ENCODE results near the gene PP2D1.
"Not testable (repeated sequence)": the region's sequence is repeated elsewhere in the genome, so short reads cannot be mapped to it uniquely, and the experiment has no call there.

PP2D1 gene

GRCh38 chr3:20039765-20040547 is 27.9 kb upstream of the PP2D1 start, which contains the start of gene KAT2B:
KAT2B (plus strand) TSS chr3:20040446; CDS start chr3:20040478, 32 bp downstream.
- peak; percentile 80 to 83 for DNase-seq

GRCh38 chr3:20039466-20039764 is 27.4 kb upstream of the PP2D1 start:
- no peak for DNase-seq

- no peak for DNase-seq
These were observed 26.8 kb upstream of the PP2D1 start for GRCh38 chr3:20038699-20039465.

- DNase-seq = no peak
These were observed 25.4 kb upstream of the PP2D1 start for GRCh38 chr3:20037255-20037996.

GRCh38 chr3:20035019-20035418 is 23.0 kb upstream of the PP2D1 start:
- DNase-seq = no peak

GRCh38 chr3:20031939-20032338 is 19.9 kb upstream of the PP2D1 start:
- not testable (repeated sequence) for DNase-seq

GRCh38 chr3:20028905-20029331 is 16.9 kb upstream of the PP2D1 start:
- DNase-seq = no peak

- no peak for DNase-seq
These were observed 15.1 kb upstream of the PP2D1 start for GRCh38 chr3:20027136-20027535.

GRCh38 chr3:20023623-20024405 is 11.8 kb upstream of the PP2D1 start:
- DNase-seq = no peak

GRCh38 chr3:20022954-20023622 is 11.0 kb upstream of the PP2D1 start:
- no peak for DNase-seq

GRCh38 chr3:20016076-20016475 is 4.0 kb upstream of the PP2D1 start:
- not testable (repeated sequence) for DNase-seq

- no peak for DNase-seq
These were observed 3.5 kb upstream of the PP2D1 start for GRCh38 chr3:20015525-20015924.

GRCh38 chr3:20013396-20013795 is 1.3 kb upstream of the PP2D1 start:
- no peak for DNase-seq

GRCh38 chr3:20008646-20009045 is 3.4 kb downstream of the PP2D1 start:
- DNase-seq = no peak

- DNase-seq = no peak
These were observed 4.1 kb downstream of the PP2D1 start for GRCh38 chr3:20007960-20008359.

GRCh38 chr3:20001932-20002331 is 10.1 kb downstream of the PP2D1 start:
- no peak for DNase-seq

GRCh38 chr3:19997502-19997901 is 14.6 kb downstream of the PP2D1 start:
- no peak for DNase-seq

- no peak for DNase-seq
These were observed 17.3 kb downstream of the PP2D1 start for GRCh38 chr3:19994796-19995195.

- not testable (repeated sequence) for DNase-seq
These were observed 23.2 kb downstream of the PP2D1 start for GRCh38 chr3:19988904-19989303.

- DNase-seq = no peak
These were observed 40.0 kb downstream of the PP2D1 start for GRCh38 chr3:19972054-19972453.

- no peak for DNase-seq
These were observed 41.7 kb downstream of the PP2D1 start for GRCh38 chr3:19970327-19970726.

- no peak for DNase-seq
These were observed 44.3 kb downstream of the PP2D1 start for GRCh38 chr3:19967812-19968211.

Data from activated CD4-positive, alpha-beta T cell treated with anti-CD3 and anti-CD28 coated beads for 4 hours (primary cell).